Smooth muscle cell (in vitro differentiated cells): Measurements from ENCODE around the gene CORO7. TPM values are rescaled to one million over a fixed set of nuclear protein-coding genes. Genes with fewer than 3 reads are reported as not detected.
"Not testable (repeated sequence)": the region's sequence is repeated elsewhere in the genome, so short reads cannot be mapped to it uniquely, and the experiment has no call there.

Experiments used
- DNase-seq: peaks from one replicate; lab custom pipeline; 2025; ENCODE audit not compliant: unreplicated experiment; lab: John Stamatoyannopoulos, UW
- H2AFZ ChIP-seq: fragments of 200-600 bp; sonication (generic); 2 replicates; pipeline ENCODE4 v1.6.0; 2016; ENCODE audit warnings: antibody characterized with exemption, low read depth, mild to moderate bottlenecking
- H3F3A ChIP-seq: fragments of 200-600 bp; sonication (generic); 2 replicates; pipeline ENCODE4 v1.6.0; 2017; ENCODE audit warnings: antibody characterized with exemption, low read depth
- H3K27ac ChIP-seq: fragments of 200-600 bp; sonication (generic); 2 replicates; pipeline ENCODE4 v1.5.1; 2016; ENCODE audit warnings: low read depth, mild to moderate bottlenecking
- H3K27me3 ChIP-seq: fragments of 200-600 bp; sonication (generic); 2 replicates; pipeline ENCODE4 v1.6.1; 2016; ENCODE audit warnings: low read depth, mild to moderate bottlenecking
- H3K36me3 ChIP-seq: fragments of 200-600 bp; sonication (generic); 2 replicates; pipeline ENCODE4 v1.5.1; 2016; ENCODE audit warnings: low read depth
- H3K4me1 ChIP-seq: fragments of 200-600 bp; sonication (generic); 2 replicates; pipeline ENCODE4 v1.5.1; 2016; ENCODE audit warnings: low read depth
- H3K4me2 ChIP-seq: fragments of 200-600 bp; sonication (generic); 2 replicates; pipeline ENCODE4 v1.6.0; 2016; ENCODE audit warnings: mild to moderate bottlenecking
- H3K4me3 ChIP-seq: fragments of 200-600 bp; sonication (generic); 2 replicates; pipeline ENCODE4 v1.5.1; 2016; ENCODE audit warnings: mild to moderate bottlenecking
- H3K79me2 ChIP-seq: fragments of 200-600 bp; sonication (generic); 2 replicates; pipeline ENCODE4 v1.6.0; 2016; ENCODE audit warnings: low read depth, mild to moderate bottlenecking
- H3K9ac ChIP-seq: fragments of 200-600 bp; sonication (generic); 2 replicates; pipeline ENCODE4 v1.6.0; 2016; ENCODE audit warnings: low read depth
- H3K9me3 ChIP-seq: fragments of 200-600 bp; sonication (generic); replicated peaks from 2 replicates; pipeline ENCODE4 v1.5.1; 2016; ENCODE audit warnings: low read depth
- H4K20me1 ChIP-seq: fragments of 200-600 bp; sonication (generic); 2 replicates; pipeline ENCODE4 v1.6.0; 2016; ENCODE audit warnings: low read depth
- CTCF ChIP-seq: fragments of 200-600 bp; sonication (generic); IDR thresholded peaks from 2 replicates; pipeline ENCODE4 v1.5.1; 2017; ENCODE audit warnings: borderline replicate concordance, mild to moderate bottlenecking, antibody characterized with exemption; ENCODE audit not compliant: insufficient read depth, poor library complexity, severe bottlenecking
- WGBS: methylation state at CpG from one replicate; pipeline ENCODE4 v1.1.7; 2016; ENCODE audit warnings: low lambda C conversion rate; 5-methylcytosine and 5-hydroxymethylcytosine counted together
- polyA plus RNA-seq: library from polyadenylated mRNA; unstranded; fragments of >200 nt; fragmentation: Nextera tagmentation; extraction: Ambion mirVana; gene quantifications from 2 replicates; pipeline ENCODE4 v1.2.1, GENCODE V29; 2016
- total RNA-seq: library from RNA; depleted of rRNA; stranded (reverse); fragments of >200 nt; gene quantifications from 2 replicates; pipeline ENCODE4 v1.2.3, GENCODE V29; 2014

Gene CORO7
- total and polyA plus RNA-seq, 2 experiments from 2014 or later, result 6.7 to 12.7 TPM

DNA sequence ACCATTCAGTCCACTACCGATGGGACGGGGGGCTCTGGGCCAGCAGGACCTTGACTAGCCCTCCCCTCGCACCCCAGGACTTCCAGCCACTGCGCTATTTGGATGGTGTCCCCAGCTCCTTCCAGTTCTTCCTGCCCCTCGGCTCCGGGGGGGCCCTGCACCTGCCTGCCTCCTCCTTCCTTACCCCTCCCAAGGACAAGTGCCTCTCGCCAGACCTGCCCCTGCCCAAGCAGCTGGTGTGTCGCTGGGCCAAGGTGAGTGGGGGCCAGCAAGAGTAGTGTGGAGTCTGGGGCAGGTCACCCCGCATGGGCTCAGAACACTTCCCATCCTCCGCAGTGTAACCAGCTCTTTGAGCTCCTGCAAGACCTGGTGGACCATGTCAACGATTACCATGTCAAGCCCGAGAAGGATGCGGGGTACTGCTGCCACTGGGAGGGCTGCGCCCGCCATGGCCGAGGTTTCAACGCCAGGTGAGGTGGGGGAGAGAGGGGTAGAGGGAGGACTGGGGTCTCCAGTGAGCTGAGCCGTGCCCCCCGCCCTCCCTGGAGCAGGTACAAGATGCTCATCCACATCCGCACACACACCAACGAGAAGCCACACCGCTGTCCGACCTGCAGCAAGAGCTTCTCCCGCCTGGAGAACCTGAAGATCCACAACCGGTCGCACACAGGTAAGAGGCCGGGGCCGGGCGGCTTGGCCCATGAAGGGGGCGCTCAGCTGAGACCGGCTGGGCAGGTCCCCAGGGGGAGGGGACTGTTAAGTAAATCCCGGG lies 81.5 kb downstream of the CORO7 start:
- 92% methylated on average over 32 of the region's 32 CpGs for WGBS

DNA sequence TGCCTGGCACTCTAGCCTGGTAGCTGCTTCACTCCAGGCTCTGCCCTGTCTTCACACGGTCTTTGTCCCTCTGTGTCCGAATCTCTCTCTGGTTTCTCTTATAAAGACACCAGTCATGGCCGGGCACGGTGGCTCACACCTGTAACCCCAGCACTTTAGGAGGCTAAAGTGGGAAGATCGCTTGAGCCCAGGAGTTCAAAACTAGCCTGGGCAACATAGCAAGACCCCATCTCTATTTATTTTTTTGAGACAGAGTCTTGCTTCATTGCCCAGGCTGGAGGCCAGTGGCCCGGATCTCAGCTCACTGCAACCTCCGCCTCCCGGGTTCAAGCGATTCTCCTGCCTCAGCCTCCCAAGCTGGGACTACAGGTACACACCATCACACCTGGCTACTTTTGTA lies 82.7 kb downstream of the CORO7 start:
- not testable (repeated sequence) for DNase-seq, H3K4me3 ChIP-seq, H2AFZ ChIP-seq, H3K9ac ChIP-seq, H3K4me2 ChIP-seq, H3K27ac ChIP-seq, H3K9me3 ChIP-seq, H3K36me3 ChIP-seq, H3K27me3 ChIP-seq, H3F3A ChIP-seq, H3K4me1 ChIP-seq
- Histone ChIP-seq H4K20me1 (peaks cover 69% of the 10 kb centered on the region), H3K79me2 (peaks cover 48% of the 10 kb centered on the region)
- WGBS, result 97% methylated on average over 9 of the region's 9 CpGs

More for the DNA sequence above, 81.5 kb downstream of the CORO7 start:
- peaks cover 36% of the 10 kb centered on the region for H3K79me2 ChIP-seq
- H3K27ac ChIP-seq, result no peak overlapping the region
- H3K36me3 ChIP-seq, result no peaks in the 10 kb centered on the region
- no peak overlapping the region for H3K4me3 ChIP-seq
- H3K9me3 ChIP-seq, result no peaks in the 10 kb centered on the region
- no peak for DNase-seq
- no peaks in the 10 kb centered on the region for H3K4me1 ChIP-seq
- no peak overlapping the region for H2AFZ ChIP-seq
- no peak overlapping the region for H3K4me2 ChIP-seq
- no peaks in the 10 kb centered on the region for H3K27me3 ChIP-seq
- no peak for TF ChIP-seq CTCF
- no peak overlapping the region for H3K9ac ChIP-seq
- no peaks in the 10 kb centered on the region for H3F3A ChIP-seq
- peaks cover 57% of the 10 kb centered on the region for H4K20me1 ChIP-seq

DNA sequence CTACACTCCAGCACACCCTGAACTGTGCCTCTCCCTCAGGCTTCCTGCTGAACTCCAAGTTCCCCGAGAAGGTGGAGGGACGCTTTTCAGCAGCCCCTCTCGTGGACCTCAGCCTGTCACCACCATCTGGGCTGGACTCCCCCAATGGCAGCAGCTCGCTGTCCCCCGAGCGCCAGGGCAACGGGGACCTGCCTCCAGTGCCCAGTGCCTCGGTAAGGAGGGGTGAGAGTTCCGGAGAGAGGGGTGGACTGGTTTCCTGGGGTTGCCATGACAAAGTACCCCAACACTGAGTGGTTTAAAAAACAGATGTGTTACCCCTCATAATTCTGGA lies 83.1 kb downstream of the CORO7 start:
- no peak overlapping the region for H3K4me2 ChIP-seq
- H3K9me3 ChIP-seq, result no peaks in the 10 kb centered on the region
- DNase-seq, result no peak
- H2AFZ ChIP-seq, result no peak overlapping the region
- no peaks in the 10 kb centered on the region for H3K36me3 ChIP-seq
- peaks cover 74% of the 10 kb centered on the region for H4K20me1 ChIP-seq
- no peaks in the 10 kb centered on the region for H3F3A ChIP-seq
- H3K27me3 ChIP-seq, result no peaks in the 10 kb centered on the region
- no peak for TF ChIP-seq CTCF
- peaks cover 52% of the 10 kb centered on the region for H3K79me2 ChIP-seq
- no peak overlapping the region for H3K9ac ChIP-seq
- WGBS, result 94% methylated on average over 9 of the region's 9 CpGs
- H3K27ac ChIP-seq, result no peak overlapping the region
- H3K4me3 ChIP-seq, result no peak overlapping the region
- peaks cover 5% of the 10 kb centered on the region for H3K4me1 ChIP-seq

GRCh38 chr16:4332623-4333307 lies 83.6 kb downstream of the CORO7 start:
- Histone ChIP-seq H3K79me2 (peaks cover 56% of the 10 kb centered on the region), H3K4me1 (peaks cover 5% of the 10 kb centered on the region), H3K9me3 (no peaks in the 10 kb centered on the region), H3K9ac (no peak overlapping the region), H3K27ac (no peak overlapping the region), H2AFZ (no peak overlapping the region), H3K36me3 (no peaks in the 10 kb centered on the region), H3K27me3 (no peaks in the 10 kb centered on the region), H4K20me1 (peaks cover 74% of the 10 kb centered on the region), H3F3A (no peaks in the 10 kb centered on the region), H3K4me2 (no peak overlapping the region), H3K4me3 (no peak overlapping the region)
- no peak for DNase-seq
- TF ChIP-seq CTCF, result no peak
- 95% methylated on average over 19 of the region's 19 CpGs for WGBS
